Measurements from ENCODE around the gene GGT6. TPM values are rescaled to one million over a fixed set of nuclear protein-coding genes. Genes with fewer than 3 reads are reported as not detected.

The GGT6 gene
- 9.6 TPM for total RNA-seq

- Histone ChIP-seq H3K36me3 (no peaks in the 10 kb centered on the region), H3K4me1 (peaks cover 20% of the 10 kb centered on the region), H3K27ac (no peak within 1 kb of the TSS), H3K27me3 (no peaks in the 10 kb centered on the region), H3K4me3 (peak within 1 kb of the TSS in 1 of 2 donors; percentile 24), H3K9me3 (no peaks in the 10 kb centered on the region)
- no peak for TF ChIP-seq POLR2A (IDR thresholded peaks at IDR 0.05)
- TF ChIP-seq POLR2AphosphoS5 (IDR thresholded peaks at IDR 0.05; ENCODE audit: insufficient read depth in 1 of 2, low read depth in 1 of 2): no peak
- TF ChIP-seq CTCF (IDR thresholded peaks at IDR 0.05): no peak
- intact Hi-C loops (cut with DNase I): no loop called here
- no peak for DNase-seq (ENCODE audit: extremely low spot score in 2 of 2)
Measured at GRCh38 chr17:4560421-4560820, at the start of gene GGT6. Gene GGT6, minus strand, starts transcription at chr17:4560577. Its CDS starts 56 bp downstream, at chr17:4560521.

GRCh38 chr17:4610162-4610561, 49.8 kb upstream of the GGT6 start:
- Histone ChIP-seq H3K9me3 (no peaks in the 10 kb centered on the region), H3K36me3 (no peaks in the 10 kb centered on the region), H3K27ac (no peak overlapping the region), H3K27me3 (no peaks in the 10 kb centered on the region), H3K4me3 (no peak overlapping the region), H3K4me1 (peaks cover 25% of the 10 kb centered on the region)
- TF ChIP-seq CTCF (IDR thresholded peaks at IDR 0.05) (no peak), POLR2A (IDR thresholded peaks at IDR 0.05) (no peak), POLR2AphosphoS5 (IDR thresholded peaks at IDR 0.05; ENCODE audit: insufficient read depth in 1 of 2, low read depth in 1 of 2) (no peak)
- intact Hi-C loops (cut with DNase I): no loop called here
- no peak for DNase-seq (ENCODE audit: extremely low spot score in 2 of 2)

GRCh38 chr17:4609761-4610160, 49.4 kb upstream of the GGT6 start:
- no peak overlapping the region for H3K27ac ChIP-seq
- H3K36me3 ChIP-seq: no peaks in the 10 kb centered on the region
- intact Hi-C loops (cut with DNase I): no loop called here
- H3K4me3 ChIP-seq: no peak overlapping the region
- H3K9me3 ChIP-seq: no peaks in the 10 kb centered on the region
- no peaks in the 10 kb centered on the region for H3K27me3 ChIP-seq
- TF ChIP-seq POLR2A (IDR thresholded peaks at IDR 0.05): no peak
- no peak for TF ChIP-seq POLR2AphosphoS5 (IDR thresholded peaks at IDR 0.05; ENCODE audit: insufficient read depth in 1 of 2, low read depth in 1 of 2)
- no peak for TF ChIP-seq CTCF (IDR thresholded peaks at IDR 0.05)
- H3K4me1 ChIP-seq: peaks cover 26% of the 10 kb centered on the region
- no peak for DNase-seq (ENCODE audit: extremely low spot score in 2 of 2)

GRCh38 chr17:4607773-4608187, 47.4 kb upstream of the GGT6 start:
- H3K27ac ChIP-seq: peak overlapping the region; percentile 74
- H3K4me1 ChIP-seq: peaks cover 35% of the 10 kb centered on the region
- no peaks in the 10 kb centered on the region for H3K36me3 ChIP-seq
- no peak overlapping the region for H3K4me3 ChIP-seq
- no peaks in the 10 kb centered on the region for H3K9me3 ChIP-seq
- no peaks in the 10 kb centered on the region for H3K27me3 ChIP-seq
- no peak for DNase-seq (ENCODE audit: extremely low spot score in 2 of 2)
- TF ChIP-seq POLR2AphosphoS5 (IDR thresholded peaks at IDR 0.05; ENCODE audit: insufficient read depth in 1 of 2, low read depth in 1 of 2) (no peak), POLR2A (IDR thresholded peaks at IDR 0.05) (no peak), CTCF (IDR thresholded peaks at IDR 0.05) (no peak)
- intact Hi-C loops (cut with DNase I): no loop called here

- intact Hi-C loops (cut with DNase I): no loop called here
- Histone ChIP-seq H3K4me3 (no peak overlapping the region), H3K27ac (peak overlapping the region; percentile 74), H3K9me3 (no peaks in the 10 kb centered on the region), H3K4me1 (peaks cover 35% of the 10 kb centered on the region), H3K36me3 (no peaks in the 10 kb centered on the region), H3K27me3 (no peaks in the 10 kb centered on the region)
- TF ChIP-seq POLR2A (IDR thresholded peaks at IDR 0.05) (no peak), POLR2AphosphoS5 (IDR thresholded peaks at IDR 0.05; ENCODE audit: insufficient read depth in 1 of 2, low read depth in 1 of 2) (no peak), CTCF (IDR thresholded peaks at IDR 0.05) (no peak)
- no peak for DNase-seq (ENCODE audit: extremely low spot score in 2 of 2)
Measured at GRCh38 chr17:4607261-4607741, 46.9 kb upstream of the GGT6 start.
